GM23248 (cell line): Measurements from ENCODE around the gene MTCL1.

Source experiments
- EZH2 ChIP-seq: fragments of 200-600 bp; sonication (generic); IDR thresholded peaks from 2 replicates; pipeline ENCODE4 v1.6.1; 2018; ENCODE audit warnings: antibody characterized with exemption, mild to moderate bottlenecking; ENCODE audit not compliant: insufficient read depth, poor library complexity, severe bottlenecking
- EZH2phosphoT487 ChIP-seq: fragments of 200-600 bp; sonication (generic); IDR thresholded peaks from 2 replicates; pipeline ENCODE4 v1.6.1; 2018; ENCODE audit warnings: antibody characterized with exemption, moderate library complexity, mild to moderate bottlenecking, low read depth; ENCODE audit not compliant: insufficient read depth

DNA sequence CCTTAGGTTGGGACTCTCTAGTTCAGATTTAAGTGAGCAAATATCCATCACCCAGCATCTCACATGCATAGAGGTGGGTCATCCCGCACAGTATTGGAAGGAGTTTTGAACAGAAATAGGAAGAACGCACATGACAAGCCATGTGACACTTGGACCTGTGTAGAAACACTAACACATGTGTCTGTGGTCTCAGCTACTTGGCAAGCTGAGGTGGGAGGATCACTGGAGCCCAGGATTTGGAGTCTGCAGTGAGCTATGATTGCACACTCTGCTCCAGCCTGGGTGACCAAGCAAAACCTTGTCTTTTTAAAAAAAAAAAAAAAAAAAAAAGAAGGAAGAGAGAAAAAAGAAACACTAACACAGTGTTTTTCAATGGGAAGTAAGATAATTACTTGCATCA lies 5.4 kb upstream of the MTCL1 start:
- TF ChIP-seq EZH2phosphoT487 (no peak), EZH2 (no peak)
